ENCODE results near the gene EIF4A3.

Gene EIF4A3

GRCh38 chr17:80130992-80131391, 15.9 kb downstream of the EIF4A3 start:
- DNase-seq = no peak

DNA sequence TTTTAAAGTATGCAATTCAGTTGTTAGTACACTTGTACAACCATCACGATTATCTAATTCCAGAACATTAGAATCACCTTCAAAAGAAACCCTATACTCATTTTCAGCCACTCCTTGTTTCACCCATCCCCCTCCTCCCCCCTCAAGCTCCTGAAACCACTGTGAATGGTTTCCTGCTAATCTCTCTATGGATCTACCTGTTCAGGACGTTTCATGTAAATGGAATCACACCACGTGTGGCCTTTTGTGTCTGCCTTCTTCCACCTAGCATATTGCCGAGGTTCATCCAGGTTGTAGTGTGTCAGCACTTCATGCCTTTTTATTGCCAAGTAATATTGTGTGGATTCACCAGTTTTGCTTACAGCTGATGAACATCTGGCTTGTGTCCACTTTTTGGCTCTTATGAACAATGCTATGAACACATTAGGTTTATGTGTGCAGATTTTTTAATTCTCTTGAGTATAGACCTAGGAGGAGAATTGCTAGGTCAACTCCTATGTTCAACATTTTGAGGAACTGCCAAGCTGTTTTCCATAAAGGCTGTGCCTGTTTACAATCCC, 17.8 kb downstream of the EIF4A3 start:
- DNase-seq = no peak

GRCh38 chr17:80126449-80126715, 20.5 kb downstream of the EIF4A3 start:
- no peak for DNase-seq

GRCh38 chr17:80125656-80126448, 21.1 kb downstream of the EIF4A3 start:
- DNase-seq = peak; percentile 53

GRCh38 chr17:80124351-80124981, 22.5 kb downstream of the EIF4A3 start:
- no peak for DNase-seq

GRCh38 chr17:80123791-80124190, 23.1 kb downstream of the EIF4A3 start:
- no peak for DNase-seq

DNA sequence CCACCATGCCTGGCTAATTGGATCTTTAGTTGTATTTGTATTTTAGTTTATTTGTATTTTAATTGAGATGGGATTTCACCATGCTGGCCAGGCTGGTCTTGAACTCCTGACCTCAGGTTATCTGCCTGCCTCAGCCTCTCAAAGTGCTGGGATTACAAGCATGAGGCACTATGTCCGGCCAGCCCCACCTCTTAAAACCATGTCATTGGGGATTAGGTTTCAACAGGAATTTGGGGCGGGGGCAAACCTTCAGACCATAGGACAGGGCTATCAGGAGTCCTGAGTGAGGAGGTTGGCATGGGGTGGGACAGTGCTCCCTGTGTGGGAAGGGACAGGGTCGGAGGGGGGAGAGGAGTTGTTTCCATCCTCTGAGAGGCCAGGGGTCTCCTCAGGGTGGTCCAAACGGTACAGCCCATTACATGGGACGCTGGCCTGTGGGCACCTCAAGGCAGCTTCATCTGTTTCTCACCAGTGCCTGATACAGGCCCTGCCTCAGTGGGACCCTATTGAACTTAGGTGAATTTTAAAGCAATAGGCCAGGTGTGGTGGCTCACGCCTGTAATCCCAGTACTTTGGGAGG, 23.9 kb downstream of the EIF4A3 start:
- no peak for DNase-seq

- DNase-seq = no peak
These were observed 24.8 kb downstream of the EIF4A3 start for GRCh38 chr17:80122026-80122575.

DNA sequence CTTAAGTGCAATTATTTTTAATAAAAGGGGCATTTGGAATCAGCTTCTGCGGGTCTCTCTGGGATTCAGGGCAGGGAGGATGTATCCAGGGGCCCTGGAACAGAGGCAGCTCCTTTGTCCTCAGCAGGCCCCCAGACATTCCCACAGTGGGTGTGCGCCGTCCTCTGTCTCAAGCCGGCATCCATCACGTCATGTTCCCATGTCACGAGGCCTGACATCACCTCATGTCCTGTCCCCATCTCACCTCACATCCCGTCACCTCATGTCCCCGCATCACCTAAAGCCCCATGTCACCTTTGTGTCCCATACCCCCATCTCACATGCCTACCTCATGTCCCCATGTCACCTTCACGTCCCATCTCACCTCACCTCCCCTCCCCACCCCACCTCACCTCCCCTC, 27.1 kb downstream of the EIF4A3 start:
- DNase-seq = no peak

- no peak for DNase-seq
These were observed 27.6 kb downstream of the EIF4A3 start for GRCh38 chr17:80119271-80119791.

- DNase-seq = no peak
These were observed 28.2 kb downstream of the EIF4A3 start for GRCh38 chr17:80118601-80119270.

DNA sequence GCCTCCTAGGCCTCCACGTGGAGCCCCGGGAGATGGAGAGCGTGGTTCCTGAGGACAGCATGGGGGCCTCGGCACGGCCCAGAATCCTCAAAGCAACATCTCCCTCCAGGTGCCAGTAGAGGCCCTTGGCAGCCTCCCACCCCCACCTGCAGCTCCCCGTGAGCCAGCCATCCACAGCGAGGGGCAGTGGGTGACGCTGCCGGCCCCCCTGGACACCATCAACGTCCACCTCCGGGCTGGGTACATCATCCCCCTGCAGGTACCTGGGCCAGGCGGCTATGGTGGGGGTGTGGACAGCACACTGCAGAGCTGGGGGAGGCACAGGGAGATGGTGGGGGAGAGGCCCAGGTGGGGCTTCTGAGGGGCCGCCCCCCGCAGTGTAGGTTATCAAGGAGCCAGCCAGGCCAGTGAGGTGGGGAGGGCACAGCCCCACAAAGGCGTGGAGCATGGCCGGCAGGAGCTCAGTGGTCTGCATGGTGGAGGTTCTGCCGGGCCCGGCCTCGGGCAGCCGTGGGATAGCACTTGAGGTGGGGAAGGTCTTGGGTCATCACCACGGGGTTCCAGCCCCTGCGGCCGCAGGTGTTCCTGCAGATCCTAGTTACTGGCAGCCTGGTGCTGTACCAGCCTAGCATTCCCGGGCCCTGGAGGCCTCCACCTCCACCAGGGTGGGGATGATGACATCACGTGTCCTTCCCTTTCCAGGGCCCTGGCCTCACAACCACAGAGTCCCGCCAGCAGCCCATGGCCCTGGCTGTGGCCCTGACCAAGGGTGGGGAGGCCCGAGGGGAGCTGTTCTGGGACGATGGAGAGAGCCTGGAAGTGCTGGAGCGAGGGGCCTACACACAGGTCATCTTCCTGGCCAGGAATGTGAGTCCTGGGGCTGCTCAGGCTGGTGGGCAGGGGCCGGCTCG, 29.2 kb downstream of the EIF4A3 start:
- no peak for DNase-seq

- DNase-seq = no peak
These were observed 30.0 kb downstream of the EIF4A3 start for GRCh38 chr17:80116921-80117380.

- no peak for DNase-seq
These were observed 30.5 kb downstream of the EIF4A3 start for GRCh38 chr17:80116276-80116920.

DNA sequence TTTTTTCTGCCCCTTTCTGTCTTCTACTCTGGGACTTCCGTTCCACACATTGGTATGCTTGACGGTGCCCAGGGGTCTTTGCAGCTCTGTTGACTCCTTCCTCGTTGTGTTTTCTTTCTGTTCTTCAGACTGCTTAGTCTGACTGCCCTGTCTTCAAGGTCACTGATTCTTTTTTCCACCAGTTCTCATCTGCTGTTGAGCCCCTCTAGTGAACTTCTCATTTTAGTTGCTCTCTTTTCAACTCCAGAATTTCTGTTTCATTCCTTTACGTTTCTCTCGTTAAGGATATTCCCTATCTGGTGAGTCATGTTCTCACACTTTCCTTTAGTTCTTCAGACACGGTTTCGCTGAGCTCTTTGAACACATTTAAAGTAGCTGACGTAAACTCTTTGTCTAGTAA, 31.8 kb downstream of the EIF4A3 start:
- DNase-seq = no peak

DNA sequence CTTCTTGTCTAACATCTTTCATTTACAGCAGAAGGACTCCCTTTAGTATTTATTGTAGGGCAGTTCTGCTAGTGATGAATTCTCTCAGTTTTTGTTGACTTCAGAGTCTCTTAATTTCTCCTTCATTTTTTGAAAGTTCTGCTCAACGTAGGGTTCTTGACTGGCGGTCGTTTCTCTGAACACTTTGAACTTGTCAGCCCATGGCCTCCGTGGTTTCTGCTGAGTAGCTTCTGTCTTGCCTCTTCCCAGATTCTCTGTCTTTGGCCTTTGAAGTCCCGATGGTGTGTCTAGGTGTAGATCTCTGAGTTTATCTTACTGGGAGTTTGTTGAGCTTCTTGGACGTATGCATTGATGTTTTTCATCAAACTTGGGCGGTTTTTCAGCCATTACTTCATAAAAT, 32.2 kb downstream of the EIF4A3 start:
- no peak for DNase-seq

DNA sequence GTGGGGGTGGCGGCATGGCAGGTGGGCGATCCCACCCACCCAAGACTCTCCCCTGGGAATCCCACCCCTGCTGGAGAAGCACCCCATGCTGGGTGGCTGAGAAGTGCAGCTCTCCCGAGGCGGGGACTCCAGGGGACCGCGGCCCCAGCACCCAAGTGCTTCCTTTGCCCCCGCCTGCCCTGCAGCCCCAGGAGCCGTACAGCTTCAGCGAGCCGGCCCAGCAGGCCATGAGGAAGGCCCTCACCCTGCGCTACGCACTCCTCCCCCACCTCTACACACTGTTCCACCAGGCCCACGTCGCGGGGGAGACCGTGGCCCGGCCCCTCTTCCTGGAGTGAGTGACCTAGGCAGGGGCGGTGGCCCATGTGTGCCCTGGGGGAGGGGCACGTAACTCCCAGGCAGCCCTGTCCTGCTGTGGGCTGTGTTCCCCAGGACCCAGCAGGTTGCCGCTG, 33.9 kb downstream of the EIF4A3 start:
- no peak for DNase-seq

- DNase-seq = no peak
These were observed 34.4 kb downstream of the EIF4A3 start for GRCh38 chr17:80112471-80113032.

GRCh38 chr17:80111702-80112470, 35.0 kb downstream of the EIF4A3 start:
- DNase-seq = no peak
